A549 (cell line): ENCODE data around the gene TMEM52B. TPM values are rescaled to one million over a fixed set of nuclear protein-coding genes. Genes with fewer than 3 reads are reported as not detected.

ENCODE experiments used
- ATAC-seq, 2 experiments: fragments of 200-7000 bp in 1 of 2; fragments of >200 bp in 1 of 2; cut with Nextera tagmentation in 1 of 2; cut with Tn5 transposase in 1 of 2; 3 replicates each; pipeline versions ENCODE4 v1.8.0 to v1.9.1; 2018 to 2020; ENCODE audit warnings: mild to moderate bottlenecking in 1 of 2, moderate library complexity in 1 of 2
- CTCF ChIA-PET: fragments of 300-600 bp; sonication (Branson Sonifier 250); formaldehyde crosslinking; extraction: SDS; loops from one replicate; lab custom pipeline; 2021; ENCODE audit warnings: antibody characterized with exemption, inconsistent platforms; lab: Yijun Ruan, JAX
- POLR2A ChIA-PET: fragments of 350-600 bp; formaldehyde crosslinking; extraction: SDS; loops from one replicate; lab custom pipeline; 2021; ENCODE audit warnings: antibody characterized with exemption, inconsistent platforms; lab: Yijun Ruan, JAX
- DNase-seq, 2 experiments: peaks; one replicate each; pipeline versions ENCODE4 v3.0.0 to v3.0.0-alpha.2; 2011 to 2016; ENCODE audit warnings: low read depth in 1 of 2, low spot score in 1 of 2
- FAIRE-seq: peaks from 2 replicates; lab custom pipeline; 2011; peaks lifted over from hg19 to GRCh38; lab: Jason Lieb, UNC
- H3K27ac ChIP-seq, 2 experiments: fragments of >200 bp; sonication (Bioruptor Twin); formaldehyde crosslinking; 3 replicates each; pipeline ENCODE4 v1.5.1; 2016 to 2017
- H3K4me1 ChIP-seq: fragments of >200 bp; sonication (Bioruptor Twin); formaldehyde crosslinking; 3 replicates; pipeline ENCODE4 v1.6.1; 2016
- H3K4me2 ChIP-seq: fragments of >200 bp; sonication (Bioruptor Twin); formaldehyde crosslinking; 3 replicates; pipeline ENCODE4 v1.6.1; 2016
- H3K4me3 ChIP-seq: fragments of >200 bp; sonication (Bioruptor Twin); formaldehyde crosslinking; 3 replicates; pipeline ENCODE4 v1.5.1; 2016
- H3K9me3 ChIP-seq: fragments of >200 bp; sonication (Bioruptor Twin); formaldehyde crosslinking; 3 replicates; pipeline ENCODE4 v1.6.1; 2016
- BCL3 ChIP-seq: fragments of >200 bp; sonication (Bioruptor Twin); formaldehyde crosslinking; IDR thresholded peaks from 3 replicates; pipeline ENCODE4 v1.6.1; 2016
- CBX2 ChIP-seq: fragments of 200-600 bp; sonication (generic); IDR thresholded peaks from 2 replicates; pipeline ENCODE4 v1.6.1; 2016; ENCODE audit warnings: low read depth, mild to moderate bottlenecking, borderline replicate concordance
- CEBPB ChIP-seq, 2 experiments: fragments of >200 bp in 1 of 2; sonication (Bioruptor Twin) in 1 of 2; formaldehyde crosslinking in 1 of 2; IDR thresholded peaks; 2 replicates each; pipeline ENCODE4 v1.6.1; 2012 to 2016
- CHD2 ChIP-seq: fragments of 150-350 bp; IDR thresholded peaks from 2 replicates; pipeline ENCODE4 v1.6.1; 2014; ENCODE audit warnings: low read length; ENCODE audit not compliant: partially characterized antibody
- CTCF ChIP-seq: fragments of >200 bp; sonication (Bioruptor Twin); formaldehyde crosslinking; IDR thresholded peaks from 3 replicates; pipeline ENCODE4 v1.5.1; 2016
- EHF ChIP-seq: fragments of 250-450 bp; sonication (Bioruptor Pico); IDR thresholded peaks from 2 replicates; pipeline ENCODE4 v1.5.0; 2020; ENCODE audit warnings: mild to moderate bottlenecking
- HOXB5 ChIP-seq: fragments of 250-450 bp; sonication (Bioruptor Pico); IDR thresholded peaks from 2 replicates; pipeline ENCODE4 v1.5.0; 2020; ENCODE audit warnings: mild to moderate bottlenecking, moderate library complexity
- JUNB ChIP-seq: fragments of >200 bp; sonication (Bioruptor Twin); formaldehyde crosslinking; IDR thresholded peaks from 2 replicates; pipeline ENCODE4 v1.6.1; 2016
- MAZ ChIP-seq: fragments of 150-350 bp; IDR thresholded peaks from 2 replicates; pipeline ENCODE4 v1.6.1; 2014; ENCODE audit warnings: antibody characterized with exemption, low read depth, low read length, borderline replicate concordance
- NFE2L2 ChIP-seq: fragments of 150-350 bp; conservative IDR thresholded peaks from 2 replicates; pipeline ENCODE4 v1.6.1; 2014; ENCODE audit warnings: low read length
- NPAS2 ChIP-seq: fragments of 250-450 bp; sonication (Bioruptor Pico); IDR thresholded peaks from 2 replicates; pipeline ENCODE4 v1.8.0; 2022; ENCODE audit warnings: mild to moderate bottlenecking, moderate library complexity, borderline replicate concordance
- POLR2A ChIP-seq: IDR thresholded peaks from 2 replicates; pipeline ENCODE4 v1.6.1; 2012; ENCODE audit warnings: mild to moderate bottlenecking, low read length
- RARB ChIP-seq: fragments of 250-450 bp; sonication (Bioruptor Pico); IDR thresholded peaks from 2 replicates; pipeline ENCODE4 v1.8.0; 2021; ENCODE audit warnings: mild to moderate bottlenecking, moderate library complexity
- RFX5 ChIP-seq: fragments of 450-650 bp; IDR thresholded peaks from 2 replicates; pipeline ENCODE4 v1.7.1; 2014; ENCODE audit warnings: antibody characterized with exemption, mild to moderate bottlenecking, moderate library complexity
- TFCP2L1 ChIP-seq: fragments of 250-450 bp; sonication (Bioruptor Pico); IDR thresholded peaks from 2 replicates; pipeline ENCODE4 v1.5.0; 2021; ENCODE audit warnings: mild to moderate bottlenecking
- USF2 ChIP-seq: fragments of 450-650 bp; IDR thresholded peaks from 2 replicates; pipeline ENCODE4 v1.6.1; 2014; ENCODE audit warnings: antibody characterized with exemption
- ZFP36 ChIP-seq: fragments of 450-650 bp; IDR thresholded peaks from 2 replicates; pipeline ENCODE4 v1.6.1; 2014; ENCODE audit warnings: borderline replicate concordance; ENCODE audit not compliant: partially characterized antibody
- ZNF302 ChIP-seq: fragments of 250-450 bp; sonication (Bioruptor Pico); IDR thresholded peaks from 2 replicates; pipeline ENCODE4 v1.9.0; 2021; ENCODE audit warnings: inconsistent platforms, mild to moderate bottlenecking, moderate library complexity
- WGBS: methylation state at CpG from one replicate; pipeline ENCODE4 v1.1.6; 2017; ENCODE audit errors: missing lambda C conversion rate; 5-methylcytosine and 5-hydroxymethylcytosine counted together
- polyA plus RNA-seq, 4 experiments: library from polyadenylated mRNA; depleted of rRNA in 3 of 4; stranded (reverse); fragments of >200 nt; fragmentation: RNase III in 1 of 4; extraction: RNeasy Plus Mini Kit Qiagen cat#74134 plus additional on column Dnase treatment in 1 of 4; gene quantifications; 2 replicates in 3 of 4; 3 replicates in 1 of 4; pipeline ENCODE4 v1.2.3, GENCODE V29; 2011 to 2017

TMEM52B gene
- polyA plus RNA-seq, 2 of the 4 experiments (the other 2 are of a cell fraction) = 0.08 to 0.39 TPM

DNA sequence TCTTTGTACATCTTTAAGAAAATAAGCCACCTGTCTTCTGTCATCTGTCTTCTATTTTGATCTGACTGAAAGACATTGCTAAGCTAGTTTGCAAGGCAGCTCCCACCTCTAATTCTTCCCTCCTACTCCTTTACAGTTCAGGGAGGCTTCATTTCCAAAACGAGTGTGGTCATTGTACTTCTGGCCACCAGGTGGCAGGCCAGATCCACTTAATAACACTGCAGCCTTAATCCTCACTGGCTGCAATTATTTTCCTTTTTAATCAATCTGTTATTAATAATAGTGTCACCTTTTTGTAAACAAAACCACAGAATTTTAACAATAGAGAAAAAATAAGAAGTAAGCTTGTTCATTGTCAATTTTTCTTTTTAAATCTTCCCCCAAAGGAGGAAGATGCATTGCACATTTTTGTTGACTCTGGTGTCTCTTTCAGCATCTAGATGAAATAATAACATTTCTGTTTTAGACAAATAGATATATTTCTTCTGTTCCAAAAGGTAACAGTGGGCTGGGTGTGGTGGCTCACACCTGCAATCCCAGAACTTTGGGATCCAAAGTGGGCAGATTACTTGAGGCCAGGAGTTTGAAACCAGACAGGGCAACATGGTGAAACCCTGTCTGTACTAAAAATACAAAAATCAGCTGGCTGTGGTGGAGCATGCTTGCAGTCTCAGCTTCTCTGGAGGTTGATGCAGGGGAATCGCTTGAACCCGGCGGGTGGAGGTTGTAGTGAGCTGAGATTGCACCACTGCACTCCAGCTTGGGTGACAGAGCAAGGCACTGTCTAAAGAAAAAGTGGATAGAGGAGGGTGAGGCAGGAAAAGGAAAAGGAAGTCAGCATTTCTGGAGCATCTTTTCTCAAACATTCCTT is 57.2 kb downstream of the TMEM52B start (continued):
- TF ChIP-seq CTCF = peak; percentile 90
- TF ChIP-seq MAZ = no peak
- TF ChIP-seq CHD2 = no peak
- TF ChIP-seq USF2 = no peak
- no peak for TF ChIP-seq ZFP36
- no peak for TF ChIP-seq JUNB
- TF ChIP-seq ZNF302 (CRISPR knock-in tag) = no peak
- TF ChIP-seq, all 56 proteins: peak for 3

GRCh38 chr12:10236720-10237119 is 57.9 kb downstream of the TMEM52B start:
- DNase-seq = no peak

DNA sequence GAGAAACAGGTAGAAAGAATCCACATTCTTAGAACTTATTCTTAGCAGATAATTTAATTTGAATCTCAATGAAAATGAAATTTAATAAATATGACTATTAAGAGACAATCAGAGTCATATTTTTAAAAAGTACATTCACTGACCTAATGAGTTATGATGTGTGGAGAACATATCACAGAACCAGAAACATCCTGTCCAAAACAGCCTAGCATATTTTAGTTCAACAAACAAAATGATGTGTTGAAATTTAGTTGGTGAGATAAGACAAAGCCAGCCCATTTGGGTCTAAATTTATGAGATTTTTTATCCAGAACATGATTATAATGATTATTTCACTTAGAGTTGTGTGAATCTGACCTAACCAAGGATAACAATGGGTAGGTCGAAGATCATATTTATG is 59.7 kb downstream of the TMEM52B start:
- Histone ChIP-seq H3K9me3 (peaks cover 15% of the 10 kb centered on the region; the same call in 2 of the 3 replicates), H3K4me3 (no peak overlapping the region), H3K4me1 (no peaks in the 10 kb centered on the region), H3K4me2 (no peak overlapping the region), H3K27ac (no peak overlapping the region)
- CTCF ChIA-PET = interaction anchor here (0.5 to 1.1 kb wide), 2 partner anchors 92 to 206 kb away, joined by 3 read pairs; no protein-coding TSS in a partner anchor
- 20% methylated on average over 1 of the region's 1 CpG for WGBS
- ATAC-seq (no peak), DNase-seq (no peak), FAIRE-seq (no peak)
- TF ChIP-seq RARB (no peak), CBX2 (no peak), HOXB5 (CRISPR knock-in tag) (no peak), NFE2L2 (no peak), CEBPB (IDR thresholded peaks at IDR 0.05) (no peak), USF2 (no peak)
- POLR2A ChIA-PET = no interaction called here

More at GRCh38 chr12:10236720-10237119, 57.9 kb downstream of the TMEM52B start:
- H3K4me1 ChIP-seq = no peaks in the 10 kb centered on the region
- peaks cover 20% of the 10 kb centered on the region for H3K9me3 ChIP-seq
- H3K27ac ChIP-seq = no peak overlapping the region
- WGBS = 47% methylated on average over 1 of the region's 1 CpG
- ChIA-PET POLR2A (no interaction called here), CTCF (interaction anchor here (0.7 to 2.8 kb wide), 19 partner anchors 8 to 963 kb away, joined by 3 to 17 read pairs (median 5); no protein-coding TSS in a partner anchor)
- no peak for ATAC-seq
- FAIRE-seq = no peak
- TF ChIP-seq ZNF302 (CRISPR knock-in tag) (no peak), EHF (CRISPR knock-in tag) (no peak), BCL3 (no peak), TFCP2L1 (CRISPR knock-in tag) (no peak), MAZ (no peak), POLR2A (no peak), RFX5 (no peak), RARB (no peak), NPAS2 (no peak)
- H3K4me2 ChIP-seq = no peak overlapping the region
- H3K4me3 ChIP-seq = no peak overlapping the region
